RPMI8226 (cell line): Measurements from ENCODE around the gene EXD2.
"Not testable (repeated sequence)": the region's sequence is repeated elsewhere in the genome, so short reads cannot be mapped to it uniquely, and the experiment has no call there.

Experiments used
- DNase-seq: peaks from one replicate; pipeline ENCODE4 v3.0.0-alpha.2; 2015

The EXD2 gene

DNA sequence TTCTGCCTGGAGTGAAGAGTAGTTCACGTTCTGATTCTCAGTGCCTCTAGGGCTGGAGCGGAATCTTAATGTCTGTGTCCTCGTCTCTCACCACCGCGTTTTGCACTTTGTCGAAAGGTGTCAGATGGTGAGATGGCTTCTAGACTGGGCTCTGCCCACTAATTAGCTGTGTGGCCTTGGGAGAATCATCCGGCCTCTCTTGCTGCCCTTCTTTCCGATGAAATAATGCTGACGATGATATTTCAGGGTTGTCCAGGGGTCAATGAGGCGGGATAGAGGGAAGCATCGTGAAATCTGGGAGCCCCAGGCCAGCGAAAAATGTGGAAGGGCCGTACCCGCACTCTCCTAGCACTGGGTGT, 67.8 kb downstream of the EXD2 start:
- no peak for DNase-seq

DNA sequence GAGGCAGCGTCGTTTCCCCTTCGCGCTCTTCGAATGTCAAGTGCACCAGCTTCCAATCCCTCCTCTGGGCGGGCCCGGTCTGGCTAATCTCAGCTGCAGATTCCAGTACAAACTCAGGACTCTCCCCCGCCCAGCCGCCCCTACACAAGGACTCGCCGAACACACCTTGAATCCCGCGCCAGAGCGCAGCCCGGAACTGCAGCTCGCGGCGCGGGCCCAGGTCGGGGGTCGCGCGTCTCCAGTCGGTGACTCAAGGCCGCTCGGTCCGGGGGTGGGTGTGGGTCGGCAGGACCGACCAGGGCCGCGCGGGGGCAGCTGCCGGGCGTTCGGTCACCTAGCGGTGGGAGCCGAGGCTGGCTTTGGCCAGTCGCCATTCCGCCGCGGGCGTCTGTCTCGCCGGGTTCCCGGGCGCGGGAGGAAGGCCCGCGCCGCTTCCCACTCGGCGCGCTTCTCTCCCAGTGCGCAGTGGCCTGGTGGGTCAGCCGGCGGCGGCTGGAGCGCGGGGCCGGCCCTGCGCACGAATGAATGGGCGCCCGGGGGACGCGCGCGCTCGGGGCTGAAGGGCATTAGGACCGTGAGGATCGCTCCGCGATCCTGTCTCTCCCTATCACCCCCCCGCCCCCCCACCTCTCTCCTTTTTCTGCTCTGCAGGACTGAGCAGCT, 68.4 kb downstream of the EXD2 start, which contains the start of gene GALNT16:
GALNT16 (plus strand) TSS at position 632 of the 663 bp plus-strand sequence. CDS start 133 bp downstream, outside the sequence.
- DNase-seq, result peak; percentile 12

DNA sequence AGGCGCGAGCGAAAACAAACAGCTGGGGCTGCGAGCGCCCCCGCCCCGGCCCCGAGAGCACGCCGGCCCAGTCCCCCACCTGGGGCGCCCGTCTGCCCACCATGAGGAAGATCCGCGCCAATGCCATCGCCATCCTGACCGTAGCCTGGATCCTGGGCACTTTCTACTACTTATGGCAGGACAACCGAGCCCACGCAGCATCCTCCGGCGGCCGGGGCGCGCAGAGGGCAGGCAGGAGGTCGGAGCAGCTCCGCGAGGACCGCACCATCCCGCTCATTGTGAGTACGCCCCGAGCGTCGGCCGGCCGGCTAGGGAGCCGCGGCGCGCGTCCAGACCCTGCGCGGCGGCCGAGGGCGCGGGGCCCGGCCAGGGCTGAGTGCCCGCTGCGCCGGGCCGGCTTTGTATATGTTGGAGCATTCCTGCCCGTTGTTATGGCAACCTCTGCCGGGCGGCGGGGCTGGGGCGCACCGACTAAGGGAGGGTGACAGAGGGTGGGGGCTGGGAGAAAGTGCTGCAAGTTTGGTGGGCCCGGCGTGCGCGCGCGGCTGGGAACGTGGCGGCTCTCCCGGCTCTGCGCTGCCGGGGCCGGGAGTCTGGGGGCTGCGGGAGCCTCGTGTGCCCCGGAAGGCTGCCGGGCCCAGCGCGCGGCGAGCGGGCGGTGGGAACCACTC, 69.0 kb downstream of the EXD2 start:
- DNase-seq, result no peak

DNA sequence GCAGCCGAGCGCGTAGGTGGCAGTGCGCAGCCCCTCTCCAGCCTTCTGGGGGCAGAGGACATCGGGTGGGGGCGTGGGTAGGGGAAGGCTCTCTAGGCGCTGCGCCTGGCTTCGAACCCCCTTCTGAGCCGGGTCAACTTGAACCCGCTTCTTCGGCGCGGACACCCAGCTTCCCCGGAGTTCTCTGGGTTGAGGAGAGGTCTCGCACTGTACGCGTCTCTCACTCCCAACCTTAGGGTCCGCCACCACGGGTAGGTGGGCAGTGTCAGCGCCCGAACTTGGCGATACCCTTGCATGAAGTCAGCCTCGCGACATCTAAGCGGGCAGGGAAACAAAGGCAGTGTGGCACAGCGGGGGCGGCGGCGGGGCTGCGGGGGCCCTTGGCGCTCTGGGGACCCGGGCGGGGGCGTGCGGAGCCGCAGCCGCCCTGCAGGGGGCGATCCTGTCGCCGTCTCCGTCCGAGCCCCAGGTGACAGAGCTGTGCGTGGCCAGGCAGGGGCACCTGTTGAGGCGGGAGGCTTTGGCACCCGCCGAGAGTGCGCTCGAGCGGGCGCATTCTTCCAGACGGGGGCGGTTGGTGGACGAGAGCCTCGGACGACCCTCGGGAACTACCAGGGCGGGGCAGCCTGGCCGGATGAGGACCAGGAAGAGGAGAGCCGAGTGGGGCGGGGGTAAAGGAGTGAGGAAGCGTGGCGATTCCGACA, 69.7 kb downstream of the EXD2 start:
- peak; percentile 53 for DNase-seq

DNA sequence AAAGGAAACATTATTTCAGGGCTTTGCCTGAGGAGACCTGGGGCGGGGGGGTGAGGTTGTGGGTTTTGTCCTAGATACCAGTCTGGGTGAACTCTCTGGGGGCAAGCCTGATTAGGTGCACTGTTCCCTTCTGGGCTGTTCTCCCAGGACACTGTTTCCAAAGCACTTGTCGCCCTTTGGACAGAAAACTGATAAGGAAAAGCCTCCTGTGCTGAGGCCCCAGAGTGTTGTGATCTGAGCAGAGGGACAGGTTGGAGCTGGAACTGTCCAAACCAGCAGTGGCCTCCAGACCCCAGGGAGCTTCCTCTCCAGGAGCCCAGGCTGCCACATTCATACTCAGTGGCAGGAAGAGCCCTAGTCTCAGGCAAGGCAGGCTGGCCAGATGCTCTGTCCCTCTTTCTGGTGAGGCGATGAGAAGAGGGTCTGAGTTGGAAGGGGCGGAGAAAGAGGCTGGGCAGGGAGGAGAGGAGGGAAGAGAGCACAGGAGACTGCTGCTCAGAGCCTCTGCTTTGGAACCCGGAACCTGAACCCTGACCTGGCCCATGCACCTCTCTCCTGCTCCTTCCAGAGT, 70.5 kb downstream of the EXD2 start:
- DNase-seq, result no peak

DNA sequence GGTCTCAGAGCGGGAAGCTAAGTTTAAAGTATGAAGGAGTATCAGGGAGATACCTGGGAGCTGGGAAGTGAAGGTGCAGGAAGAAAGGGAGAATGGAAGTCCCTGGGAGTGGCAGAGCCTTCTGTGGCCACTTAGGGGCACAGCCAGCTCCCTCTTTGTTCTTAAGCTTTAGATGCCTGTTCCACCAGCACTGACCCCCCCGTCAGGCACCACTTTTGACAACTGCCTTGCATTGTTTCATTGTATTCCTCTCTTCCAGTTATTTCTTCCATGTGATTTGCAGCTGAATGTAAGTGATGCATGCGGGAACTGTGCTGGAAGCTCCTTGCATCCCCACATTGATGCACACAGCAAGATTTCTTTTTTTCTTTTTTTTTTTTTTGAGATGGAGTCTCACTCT, 71.2 kb downstream of the EXD2 start:
- no peak for DNase-seq

DNA sequence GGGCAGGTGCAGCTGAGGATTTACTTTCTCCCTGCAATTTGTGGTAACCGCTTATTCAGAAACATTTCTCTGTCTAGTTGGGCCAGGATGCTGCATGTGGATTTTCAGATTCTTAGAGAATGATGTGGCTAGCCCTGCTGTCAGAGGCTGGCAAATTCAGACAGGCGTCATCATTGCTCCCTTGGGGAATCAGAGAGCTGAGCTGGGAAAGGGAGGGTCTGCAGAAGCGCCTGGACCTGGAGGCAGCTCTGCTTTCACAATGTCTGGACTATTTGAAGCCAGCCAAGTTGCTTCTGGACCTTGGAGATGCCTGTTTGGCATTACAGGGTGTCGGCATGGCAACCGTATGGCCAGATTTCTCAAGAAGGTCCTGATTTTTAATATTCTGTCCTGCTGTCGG, 72.1 kb downstream of the EXD2 start:
- DNase-seq, result no peak

DNA sequence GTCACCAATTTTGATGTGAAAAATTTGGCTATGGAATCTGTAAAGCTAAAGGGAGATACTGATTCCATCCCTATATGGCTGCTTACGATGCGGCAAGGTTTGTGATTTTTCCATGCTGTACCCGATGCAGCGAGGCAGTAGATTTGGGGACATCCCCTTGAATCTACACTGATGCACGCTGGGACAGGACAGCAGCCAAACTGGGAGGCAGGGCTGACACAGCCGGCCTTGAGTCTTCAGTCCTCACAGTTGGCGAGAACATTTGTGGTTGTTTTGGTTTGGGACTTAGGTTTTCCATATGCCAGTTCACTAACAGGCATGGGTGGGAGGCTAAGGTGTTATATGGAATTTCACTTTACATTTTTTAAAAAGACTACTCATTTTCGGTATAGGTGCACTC, 72.5 kb downstream of the EXD2 start:
- DNase-seq, result no peak

DNA sequence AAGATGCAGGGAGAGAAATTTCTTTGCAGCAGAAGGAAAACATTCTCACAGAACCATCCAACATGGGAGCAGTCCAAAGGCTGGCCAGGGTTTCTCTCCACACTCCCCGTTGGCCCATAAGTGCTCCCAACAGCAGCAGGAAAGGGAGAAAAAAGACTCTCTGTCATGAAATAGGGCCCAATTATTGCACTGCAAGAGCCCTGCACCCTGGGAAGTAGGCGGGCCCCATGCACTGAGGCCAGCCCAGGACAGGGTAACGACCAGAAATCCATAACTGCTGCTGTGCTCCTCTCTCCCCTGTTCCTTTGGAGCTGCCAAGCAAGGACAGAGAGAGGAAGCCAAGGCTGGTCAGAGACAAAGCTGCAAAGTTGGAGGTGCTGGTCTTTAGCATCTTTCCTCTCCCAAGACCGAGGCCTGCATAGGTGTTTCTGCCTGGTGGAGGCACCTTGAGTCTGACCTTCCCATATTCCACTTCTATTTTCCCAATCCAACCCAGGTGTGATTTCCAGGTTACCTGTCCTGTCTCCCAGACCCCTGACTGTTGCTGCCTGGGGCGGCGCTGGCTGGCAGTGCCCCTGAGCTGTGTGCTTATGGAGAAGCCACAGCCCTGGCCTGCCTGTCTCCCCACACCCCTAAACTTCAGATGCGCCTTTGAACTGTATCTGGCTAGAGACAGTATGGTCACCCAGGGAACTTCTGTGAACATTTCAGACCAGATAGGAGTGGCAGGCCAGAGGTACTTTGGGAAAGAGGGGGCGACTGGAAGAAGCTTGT, 75.5 kb downstream of the EXD2 start:
- no peak for DNase-seq

DNA sequence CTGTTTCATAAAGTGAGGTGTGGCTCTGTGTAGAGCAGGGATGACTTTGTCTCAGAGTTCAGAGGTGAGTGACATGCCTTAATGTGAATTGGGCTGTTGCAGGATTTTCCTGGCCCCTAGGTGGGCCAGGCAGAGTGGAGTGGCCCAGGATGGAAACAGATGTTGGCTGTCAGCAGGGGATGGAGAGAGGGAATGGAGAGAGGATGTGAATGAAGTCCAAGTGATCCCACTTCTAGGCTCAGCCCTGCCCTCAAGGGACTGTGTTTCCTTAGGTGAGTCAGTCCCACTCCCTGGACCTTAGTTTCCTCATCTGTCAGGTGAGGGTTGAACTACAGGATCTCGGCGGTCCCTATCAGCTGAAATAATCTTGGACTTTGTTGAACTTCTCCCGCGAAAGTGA, 76.2 kb downstream of the EXD2 start:
- DNase-seq, result no peak

DNA sequence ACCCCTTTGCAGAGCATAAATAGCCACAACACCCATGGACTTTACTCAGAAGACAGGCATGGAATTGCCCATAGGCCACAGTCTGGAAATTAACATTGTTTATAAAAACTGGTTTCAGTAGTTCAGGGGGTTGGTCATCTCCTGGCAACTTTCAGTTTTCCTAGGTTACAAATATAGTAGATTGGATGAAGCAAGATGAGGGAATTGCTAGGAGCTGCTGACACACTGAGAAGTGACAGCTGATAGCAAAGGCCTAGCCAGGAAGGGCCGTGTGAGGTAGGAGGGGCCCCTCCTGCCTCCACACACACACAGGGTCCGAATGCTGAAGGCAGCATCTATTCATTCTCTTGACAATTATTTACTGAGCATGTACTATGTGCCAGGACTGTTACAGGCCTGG, 76.9 kb downstream of the EXD2 start:
- no peak for DNase-seq

DNA sequence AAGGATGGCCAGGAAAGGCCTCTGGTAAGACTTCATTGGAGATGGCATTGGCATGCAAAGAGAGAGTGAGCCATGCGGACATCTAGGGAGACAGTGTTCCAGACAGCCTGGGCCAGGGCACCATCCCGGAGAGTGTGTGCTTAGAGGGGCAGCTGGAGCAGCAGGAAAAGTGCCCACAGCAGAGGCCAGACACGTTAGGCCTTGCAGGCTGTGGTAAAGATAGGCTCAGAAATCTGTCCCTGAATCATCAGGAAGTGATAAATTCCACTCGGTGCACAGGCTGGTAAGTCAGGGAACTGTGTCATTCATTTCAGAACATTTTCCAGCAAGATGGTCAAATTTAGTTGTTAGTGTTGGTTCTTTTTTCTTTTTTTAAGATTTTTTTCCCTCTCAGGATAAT, 77.5 kb downstream of the EXD2 start:
- DNase-seq, result no peak

DNA sequence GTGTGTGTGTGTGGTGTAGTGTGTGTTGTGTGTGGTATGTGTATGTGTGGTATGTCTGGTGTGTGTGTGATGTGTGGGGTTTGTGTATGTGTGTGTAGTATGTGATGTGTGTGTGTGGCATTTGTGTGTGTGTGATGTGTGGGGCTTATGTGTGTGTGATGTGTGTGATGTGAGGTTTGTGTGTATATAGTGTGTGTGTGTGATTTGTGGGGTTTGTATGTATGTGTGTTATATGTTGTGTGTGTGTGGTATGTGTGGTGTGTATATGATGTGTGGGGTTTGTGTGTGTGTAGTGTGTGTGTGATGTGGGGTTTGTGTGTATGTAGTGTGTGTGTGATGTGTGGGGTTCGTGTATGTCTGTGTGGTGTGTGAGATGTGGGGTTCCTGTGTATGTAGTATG, 78.1 kb downstream of the EXD2 start:
- DNase-seq, result no peak

DNA sequence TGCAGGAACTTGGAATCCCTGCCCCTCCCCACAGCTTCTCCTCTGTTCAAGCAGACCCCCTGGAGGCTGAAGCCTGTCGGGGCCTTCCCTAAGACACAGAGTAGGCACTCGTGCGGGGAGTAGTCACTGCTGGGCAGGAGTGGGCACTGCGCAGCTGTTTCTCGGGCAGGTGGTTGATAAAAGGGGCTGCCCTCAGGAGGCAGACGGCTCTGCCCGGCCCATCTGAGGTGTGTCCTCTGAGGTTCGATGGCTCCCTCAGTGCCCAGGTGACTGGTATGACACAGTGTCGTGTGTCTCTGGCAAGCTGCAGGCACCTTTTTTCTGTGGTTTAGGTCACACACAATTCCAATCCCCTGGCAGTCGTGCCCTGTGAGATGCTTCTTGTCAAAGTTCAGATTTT, 78.8 kb downstream of the EXD2 start:
- no peak for DNase-seq

DNA sequence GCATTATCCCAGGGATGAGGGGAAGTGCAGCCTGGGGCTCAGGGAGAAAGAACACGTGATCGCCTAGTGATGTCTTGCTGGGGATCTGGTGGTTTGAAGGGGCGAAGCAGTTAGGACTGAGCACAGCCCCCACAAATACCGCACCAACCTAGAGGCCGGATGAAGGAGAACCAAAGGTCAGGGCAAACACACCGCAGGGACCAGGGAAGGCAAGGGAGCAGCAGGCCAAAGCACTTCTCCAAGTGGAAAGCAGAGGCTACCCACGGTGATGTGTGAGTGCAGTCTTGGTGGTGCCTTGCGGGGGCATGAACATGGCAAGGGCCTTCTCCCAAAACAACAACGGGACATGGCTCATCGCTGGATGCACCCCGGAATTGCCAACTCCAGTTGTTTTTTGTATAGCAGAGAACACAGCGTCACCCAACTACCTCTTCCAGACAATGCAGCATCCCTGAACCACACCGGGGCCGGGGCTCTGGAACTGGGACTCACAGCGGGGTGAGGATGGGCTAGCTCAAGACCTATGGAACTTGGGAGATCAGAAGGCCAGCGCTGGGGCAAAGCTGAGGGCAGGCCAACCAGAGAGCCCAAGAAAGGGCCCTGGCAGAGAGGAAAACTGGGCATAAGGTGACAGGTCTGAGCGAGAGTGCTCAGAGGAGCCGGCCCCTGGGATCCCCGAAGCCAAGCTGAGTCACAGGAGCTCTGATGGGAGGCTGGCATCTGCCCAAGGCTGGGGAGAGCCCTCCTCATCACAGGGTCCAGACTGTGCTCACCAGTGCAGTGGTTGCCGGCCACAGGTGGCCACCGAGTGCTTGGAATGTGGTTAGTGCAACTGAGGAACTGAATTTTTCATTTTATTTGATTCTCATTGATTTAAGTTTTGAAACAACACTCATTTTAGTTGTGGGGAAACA, 79.8 kb downstream of the EXD2 start:
- DNase-seq, result no peak

DNA sequence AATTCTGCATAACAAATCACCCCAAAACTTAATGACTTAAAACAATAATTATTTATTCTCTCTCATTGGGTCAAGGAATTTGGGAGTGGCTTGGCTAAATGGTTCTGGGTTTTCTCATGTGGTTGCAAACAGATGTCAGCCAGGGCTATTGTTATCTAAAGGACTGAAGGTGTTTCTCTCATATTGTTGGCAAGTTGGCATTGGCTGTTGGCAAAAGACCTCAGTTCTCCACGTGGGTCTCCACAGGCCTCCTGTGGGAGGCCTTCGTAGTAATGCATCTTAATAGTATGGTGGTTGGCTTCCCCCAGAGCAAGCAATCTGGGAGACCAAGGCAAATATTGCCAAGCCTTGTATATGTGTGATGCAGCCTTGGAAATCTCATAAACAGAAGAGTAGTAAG, 83.0 kb downstream of the EXD2 start:
- DNase-seq, result no peak

DNA sequence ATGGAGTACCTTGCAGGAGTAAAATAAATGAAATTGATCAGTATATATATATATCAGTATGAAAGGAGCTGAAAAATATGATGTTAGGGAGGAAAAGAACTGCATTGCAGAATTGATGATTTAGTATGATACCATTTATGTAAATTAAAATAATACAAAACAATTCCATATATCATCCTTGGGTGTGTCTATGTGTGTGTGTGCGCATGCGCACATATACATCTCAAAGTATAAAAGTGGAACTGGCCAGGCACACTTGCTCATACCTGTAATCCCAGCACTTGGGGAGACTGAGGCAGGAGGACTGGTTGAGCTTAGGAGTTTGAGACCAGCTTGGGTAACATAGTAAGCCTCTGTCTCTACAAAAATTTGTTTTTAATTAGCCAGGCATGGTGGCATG, 84.0 kb downstream of the EXD2 start:
- no peak for DNase-seq

DNA sequence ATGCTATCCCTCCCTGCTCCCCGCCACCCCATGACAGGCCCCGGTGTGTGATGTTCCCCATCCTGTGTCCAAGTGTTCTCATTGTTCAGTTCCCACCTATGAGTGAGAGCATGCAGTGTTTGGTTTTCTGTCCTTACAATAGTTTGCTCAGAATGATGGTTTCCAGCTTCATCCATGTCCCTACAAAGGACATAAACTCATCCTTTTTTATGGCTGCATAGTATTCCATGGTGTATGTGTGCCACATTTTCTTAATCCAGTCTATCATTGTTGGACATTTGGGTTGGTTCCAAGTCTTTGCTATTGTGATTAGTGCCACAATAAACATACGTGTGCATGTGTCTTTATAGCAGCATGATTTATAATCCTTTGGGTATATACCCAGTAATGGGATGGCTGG, 86.1 kb downstream of the EXD2 start:
- not testable (repeated sequence) for DNase-seq

DNA sequence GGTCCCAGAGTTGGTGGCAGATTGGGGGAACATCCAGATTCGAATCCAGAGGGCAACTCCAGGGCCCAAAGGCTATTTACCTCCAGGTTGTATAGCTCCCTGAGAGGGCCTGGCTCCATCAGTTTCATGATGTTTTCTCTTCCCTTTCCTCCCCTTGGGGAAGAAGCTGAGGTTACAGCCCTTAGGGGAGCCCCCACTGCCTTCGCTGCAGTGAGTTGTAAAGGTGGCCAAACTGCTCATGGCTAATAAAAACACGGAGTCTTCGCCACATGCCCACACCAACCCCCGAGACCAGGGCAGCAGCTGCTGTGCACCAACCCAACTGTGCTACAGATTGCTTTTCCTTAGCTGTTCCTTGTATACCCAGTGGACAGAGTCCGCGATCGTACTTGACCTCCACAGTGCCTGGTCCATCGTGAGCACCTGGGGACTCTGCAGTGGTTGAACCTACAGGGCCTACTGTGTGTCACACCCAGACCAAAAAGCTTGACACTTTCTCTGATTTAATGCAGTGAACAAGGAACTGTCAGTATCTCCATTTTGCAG, 89.5 kb downstream of the EXD2 start:
- DNase-seq, result no peak

DNA sequence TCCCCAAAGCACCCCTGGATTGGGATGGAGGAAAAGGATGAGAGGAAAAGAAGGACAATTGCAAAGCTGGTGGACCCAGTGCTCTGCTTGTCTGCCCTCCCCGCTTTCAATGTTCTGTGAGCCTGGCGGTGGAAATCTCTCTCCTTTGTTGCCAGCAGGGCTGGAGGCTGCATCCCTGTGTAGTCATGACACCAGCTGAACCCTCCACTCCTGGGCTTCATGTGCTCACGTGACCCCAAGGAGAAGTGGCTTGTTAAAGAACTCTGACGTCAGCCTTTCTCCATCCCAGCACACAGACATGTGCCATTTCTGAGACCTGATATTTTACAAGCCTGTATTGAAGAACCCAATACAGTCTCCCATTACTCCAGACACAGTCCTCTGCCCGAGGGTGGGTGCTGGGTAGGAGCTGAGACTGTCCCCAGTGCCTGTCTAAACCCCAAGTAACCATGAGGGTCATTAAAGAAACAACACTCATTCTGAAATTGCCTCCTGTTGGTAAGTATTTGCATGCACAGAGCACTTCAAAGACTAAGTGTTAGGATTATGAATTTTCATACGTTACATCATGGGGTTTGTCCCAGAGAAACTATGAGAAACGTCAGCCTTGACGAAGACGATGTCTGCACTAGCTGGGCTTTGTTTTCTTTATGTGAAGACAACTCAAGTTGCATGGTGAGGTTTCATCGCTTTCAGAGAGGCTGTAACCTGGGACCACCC, 90.3 kb downstream of the EXD2 start:
- no peak for DNase-seq

DNA sequence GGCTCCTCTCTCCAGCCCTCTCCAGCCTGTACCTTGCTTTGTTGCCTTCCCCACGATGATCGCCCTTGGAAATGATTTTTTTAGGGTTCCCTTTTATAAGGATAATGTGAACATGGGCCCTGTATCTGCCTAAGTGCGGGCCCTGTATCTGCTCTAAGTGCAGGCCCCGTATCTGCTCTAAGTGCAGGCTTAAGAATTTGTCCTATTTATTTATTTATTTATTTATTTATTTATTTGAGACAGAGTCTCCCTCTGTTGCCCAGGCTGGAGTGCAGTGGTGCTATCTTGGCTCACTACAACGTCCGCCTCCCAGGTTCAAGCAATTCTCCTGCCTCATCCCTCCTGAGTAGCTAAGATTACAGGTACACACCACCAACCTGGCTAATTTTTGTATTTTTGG, 91.2 kb downstream of the EXD2 start:
- no peak for DNase-seq
